Smooth muscle cell of bladder (primary cell): ENCODE data around the gene S100A9. TPM values are rescaled to one million over a fixed set of nuclear protein-coding genes. Genes with fewer than 3 reads are reported as not detected.

Experiments used
- total RNA-seq: library from RNA; depleted of rRNA; stranded (reverse); fragments of >200 nt; gene quantifications from 2 replicates; pipeline ENCODE4 v1.2.3, GENCODE V29; 2014

The S100A9 gene
- total RNA-seq = 0.28 and 0.83 TPM in 2 replicates

GRCh38 chr1:153357853-153358690 lies at the start of gene S100A9:
S100A9 (plus strand) TSS chr1:153357854; CDS start chr1:153358284, 430 bp downstream.

GRCh38 chr1:153312570-153313186 lies 45.0 kb upstream of the S100A9 start, which contains the start of gene PGLYRP3:
PGLYRP3 (minus strand) TSS chr1:153312952; CDS start chr1:153310665, 2,287 bp downstream.

DNA sequence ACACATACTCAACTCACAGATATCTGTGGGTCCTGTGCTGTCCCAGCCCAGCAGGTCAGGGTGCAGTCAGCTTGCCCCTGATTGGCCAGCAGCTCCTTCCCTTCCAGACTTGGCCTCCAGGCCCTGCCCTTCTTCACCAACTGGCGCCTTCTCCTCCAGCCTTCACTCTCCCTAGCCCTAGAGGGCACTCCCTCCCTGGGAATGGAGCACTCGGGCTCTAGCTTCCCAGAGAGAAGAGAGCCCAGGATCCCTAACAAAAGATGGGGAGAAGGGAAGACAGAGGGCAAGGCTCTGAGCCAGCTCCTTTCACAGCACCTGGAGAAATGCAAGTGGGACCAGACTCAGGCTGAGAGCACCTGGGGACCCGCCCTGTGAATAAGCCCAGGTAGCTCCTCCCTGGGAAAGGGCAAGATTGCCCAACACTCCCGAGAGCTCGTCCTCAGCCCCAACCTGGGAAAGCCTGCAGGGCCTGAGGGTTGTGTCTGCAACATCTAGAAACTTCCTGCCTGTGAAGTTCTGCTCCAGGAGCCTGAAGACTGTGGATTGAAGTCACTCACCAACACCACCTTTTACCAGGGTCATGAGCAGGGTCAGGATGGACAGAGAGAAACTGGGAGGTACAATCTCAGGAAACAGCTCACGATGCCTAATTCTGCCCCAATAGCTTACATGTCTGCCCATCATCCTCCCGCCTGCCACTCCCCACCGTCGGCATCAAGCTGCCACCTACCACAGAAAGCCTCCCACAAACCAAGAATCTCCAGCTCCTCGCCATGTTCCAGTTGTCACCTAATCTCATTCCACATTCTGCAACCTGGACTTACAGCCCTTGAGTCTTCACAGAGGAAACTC lies 8.9 kb upstream of the S100A9 start, which contains the start of gene PGLYRP4:
Gene PGLYRP4 (minus strand): TSS at position 331 of the 852 bp plus-strand sequence. CDS start 909 bp downstream, outside the sequence.

GRCh38 chr1:153375511-153375910 lies 17.9 kb downstream of the S100A9 start, which contains the start of gene S100A12:
S100A12 (minus strand) TSS chr1:153375621; CDS start chr1:153374592, 1,029 bp downstream.

DNA sequence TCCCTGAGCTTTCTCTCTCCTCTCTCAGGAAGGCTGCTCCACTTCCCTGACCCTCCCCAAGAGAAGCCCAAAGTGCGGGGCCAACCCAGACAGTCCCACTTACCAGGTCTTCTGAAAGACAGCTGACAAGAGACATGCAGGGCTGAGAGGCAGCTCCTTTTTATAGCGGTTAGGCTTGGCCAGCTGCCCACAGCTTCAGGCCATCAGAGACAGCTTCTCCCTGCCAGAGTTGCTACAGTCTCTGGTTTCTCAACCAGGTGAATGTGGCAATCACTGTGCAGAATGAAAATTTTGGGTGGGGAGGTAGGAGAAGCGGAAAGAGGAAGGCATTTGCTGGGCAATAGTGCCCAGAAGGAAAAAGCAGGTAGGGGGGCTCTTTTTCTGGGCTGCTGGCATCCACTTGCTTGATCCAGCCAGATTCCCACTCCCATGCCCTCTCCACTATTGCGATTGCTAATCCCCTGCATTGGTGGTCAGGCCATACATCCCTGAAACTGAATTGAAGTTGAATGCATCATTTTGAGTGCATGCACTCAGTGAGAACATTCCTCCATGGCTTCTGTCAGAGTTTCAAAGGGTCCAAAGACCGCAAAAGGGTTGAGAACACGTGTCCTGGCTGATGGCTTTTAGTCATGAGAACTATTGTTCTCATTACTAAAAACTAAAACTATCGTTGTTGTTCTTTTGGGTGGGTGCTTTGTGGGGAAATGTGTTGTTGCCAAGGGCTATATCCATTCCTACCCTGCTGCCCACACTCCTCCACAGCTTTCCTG lies 33.5 kb downstream of the S100A9 start, which contains the start of gene S100A8:
Gene S100A8 (minus strand): TSS at position 136 of the 773 bp plus-strand sequence. CDS start 538 bp downstream, outside the sequence.

Other genes with a start within 250 kb of the S100A9 start
- gene SPRR2F, start 244.3 kb upstream of the S100A9 start, total RNA-seq = not detected in 2 replicates
- not detected in 2 replicates for gene SPRR2G, start 207.0 kb upstream of the S100A9 start, total RNA-seq
- not detected in 2 replicates for gene LELP1, start 154.4 kb upstream of the S100A9 start, total RNA-seq
- gene PRR9, start 140.3 kb upstream of the S100A9 start, total RNA-seq = not detected in 2 replicates
- gene LORICRIN, start 98.2 kb upstream of the S100A9 start, total RNA-seq = not detected in 2 replicates
- not detected in 2 replicates for gene PGLYRP3, start 44.9 kb upstream of the S100A9 start, total RNA-seq
- gene PGLYRP4, start 9.0 kb upstream of the S100A9 start, total RNA-seq = not detected in 2 replicates
- not detected in 2 replicates for gene S100A12, start 17.8 kb downstream of the S100A9 start, total RNA-seq
- not detected in 2 replicates for gene S100A8, start 33.2 kb downstream of the S100A9 start, total RNA-seq
- not detected in 2 replicates for gene S100A7A, start 58.7 kb downstream of the S100A9 start, total RNA-seq
- not detected in 2 replicates for gene S100A7, start 102.8 kb downstream of the S100A9 start, total RNA-seq
- 1,840 and 3,415 TPM in 2 replicates for gene S100A6, start 178.1 kb downstream of the S100A9 start, total RNA-seq
- gene S100A5, start 183.1 kb downstream of the S100A9 start, total RNA-seq = 1.1 TPM in 1 of 2 replicates, not detected in the other
- gene S100A4, start 188.0 kb downstream of the S100A9 start, total RNA-seq = 191 and 237 TPM in 2 replicates
- 8.2 and 10.4 TPM in 2 replicates for gene S100A3, start 191.4 kb downstream of the S100A9 start, total RNA-seq
- 1.8 and 2.6 TPM in 2 replicates for gene S100A2, start 208.0 kb downstream of the S100A9 start, total RNA-seq